GM12878 (cell line): ENCODE measurements around the gene PLEKHO1. TPM values are rescaled to one million over a fixed set of nuclear protein-coding genes. Genes with fewer than 3 reads are reported as not detected.
A peak's percentile ranks its signal among the peaks of the same experiment; 100 is the strongest.

Source experiments
- BACH1 ChIP-seq: fragments of 450-650 bp; IDR thresholded peaks from 2 replicates; pipeline ENCODE4 v1.6.1; 2017; ENCODE audit warnings: mild to moderate bottlenecking, borderline replicate concordance
- BHLHE40 ChIP-seq, 2 experiments: fragments of 450-650 bp in 1 of 2; IDR thresholded peaks; 2 replicates each; pipeline ENCODE4 v1.6.1; 2011 to 2017; ENCODE audit warnings: low read depth in 2 of 2, borderline replicate concordance in 1 of 2, improper control_type of control experiment in 1 of 2, low read length in 1 of 2, mild to moderate bottlenecking in 1 of 2
- EGR1 ChIP-seq, 2 experiments: IDR thresholded peaks; 1 replicate in 1 of 2; 2 replicates in 1 of 2; pipeline ENCODE4 v1.6.1; 2011 to 2012; ENCODE audit warnings: low read depth in 2 of 2, low read length in 2 of 2, borderline replicate concordance in 1 of 2, mild to moderate bottlenecking in 1 of 2, moderate library complexity in 1 of 2
- ETV6 ChIP-seq, 2 experiments: fragments of 450-650 bp in 1 of 2; IDR thresholded peaks in 1 of 2; conservative IDR thresholded peaks in 1 of 2; 2 replicates each; pipeline ENCODE4 v1.6.1; 2014; ENCODE audit warnings: antibody characterized with exemption in 1 of 2, borderline replicate concordance in 1 of 2, low read depth in 1 of 2, mild to moderate bottlenecking in 1 of 2, moderate library complexity in 1 of 2
- HDGF ChIP-seq: fragments of 450-650 bp; IDR thresholded peaks from 2 replicates; pipeline ENCODE4 v1.6.1; 2016; ENCODE audit warnings: antibody characterized with exemption
- IRF5 ChIP-seq: fragments of 450-650 bp; IDR thresholded peaks from 2 replicates; pipeline ENCODE4 v1.6.1; 2017; ENCODE audit warnings: borderline replicate concordance
- LARP7 ChIP-seq: fragments of 450-650 bp; IDR thresholded peaks from 2 replicates; pipeline ENCODE4 v1.6.1; 2017; ENCODE audit warnings: mild to moderate bottlenecking
- MEF2B ChIP-seq: fragments of 450-650 bp; IDR thresholded peaks from 2 replicates; pipeline ENCODE4 v1.6.1; 2018; ENCODE audit warnings: mild to moderate bottlenecking, moderate library complexity; ENCODE audit not compliant: partially characterized antibody, poor library complexity, severe bottlenecking
- MTA2 ChIP-seq: fragments of 450-650 bp; IDR thresholded peaks from 2 replicates; pipeline ENCODE4 v1.6.1; 2016; ENCODE audit warnings: low read depth, mild to moderate bottlenecking, moderate library complexity
- MTA3 ChIP-seq: IDR thresholded peaks from 2 replicates; pipeline ENCODE4 v1.6.1; 2012; ENCODE audit warnings: low read length, inconsistent platforms, borderline replicate concordance
- MYB ChIP-seq: fragments of 150-350 bp; IDR thresholded peaks from 2 replicates; pipeline ENCODE4 v1.6.1; 2014; ENCODE audit warnings: mild to moderate bottlenecking, low read depth, low read length, borderline replicate concordance
- NBN ChIP-seq: fragments of 450-650 bp; IDR thresholded peaks from 2 replicates; pipeline ENCODE4 v1.6.1; 2016
- NFYA ChIP-seq: IDR thresholded peaks from 2 replicates; pipeline ENCODE4 v1.6.1; 2011; ENCODE audit warnings: low read depth, mild to moderate bottlenecking, low read length, improper control_type of control experiment, borderline replicate concordance
- PAX5 ChIP-seq: IDR thresholded peaks from 2 replicates; pipeline ENCODE4 v1.6.1; 2011; ENCODE audit warnings: low read depth, low read length, borderline replicate concordance
- POLR2A ChIP-seq: IDR thresholded peaks from 2 replicates; pipeline ENCODE4 v1.6.1; 2011; ENCODE audit warnings: low read depth, mild to moderate bottlenecking, low read length
- RBBP5 ChIP-seq: fragments of 200-600 bp; sonication (generic); conservative IDR thresholded peaks from 2 replicates; pipeline ENCODE4 v1.6.1; 2016
- RELB ChIP-seq: fragments of 450-650 bp; IDR thresholded peaks from 2 replicates; pipeline ENCODE4 v1.6.1; 2017; ENCODE audit warnings: low read depth, mild to moderate bottlenecking, moderate library complexity
- RUNX3 ChIP-seq: IDR thresholded peaks from 2 replicates; pipeline ENCODE4 v1.6.1; 2012; ENCODE audit warnings: low read length, inconsistent platforms
- SREBF2 ChIP-seq: IDR thresholded peaks from 2 replicates; pipeline ENCODE4 v1.6.1; 2012; ENCODE audit warnings: mild to moderate bottlenecking, low read length
- STAT1 ChIP-seq: fragments of 450-650 bp; conservative IDR thresholded peaks from 2 replicates; pipeline ENCODE4 v1.6.1; 2014; ENCODE audit warnings: antibody characterized with exemption, mild to moderate bottlenecking
- TCF3 ChIP-seq: IDR thresholded peaks from 2 replicates; pipeline ENCODE4 v1.6.1; 2012; ENCODE audit warnings: low read depth, mild to moderate bottlenecking, low read length, borderline replicate concordance; ENCODE audit not compliant: insufficient read depth
- YY1 ChIP-seq: IDR thresholded peaks from 2 replicates; pipeline ENCODE4 v1.6.1; 2011; ENCODE audit warnings: low read depth, mild to moderate bottlenecking, low read length
- ZBTB33 ChIP-seq: fragments of 450-650 bp; IDR thresholded peaks from 2 replicates; pipeline ENCODE4 v1.6.1; 2017; ENCODE audit warnings: mild to moderate bottlenecking
- ZNF384 ChIP-seq: IDR thresholded peaks from 2 replicates; pipeline ENCODE4 v1.6.1; 2012; ENCODE audit warnings: low read depth, mild to moderate bottlenecking, low read length, improper control_type of control experiment, borderline replicate concordance
- polyA plus RNA-seq, 11 experiments: library from polyadenylated mRNA; depleted of rRNA in 4 of 11; unstranded in 6 of 11; stranded (reverse) in 5 of 11; fragments of >200 nt; fragmentation: Nextera tagmentation in 4 of 11; fragmentation: Illumina TruSeq in 1 of 11; extraction: Ambion mirVana in 4 of 11; extraction: Trizol in 1 of 11; gene quantifications; 1 replicate in 1 of 11; 2 replicates in 10 of 11; pipeline versions ENCODE4 v1.2.1 to v1.2.3, GENCODE V29; 2011 to 2016; ENCODE audit warnings: inconsistent platforms in 2 of 11, missing spikeins in 2 of 11, low read depth in 1 of 11
- total RNA-seq, 4 experiments: library from RNA; depleted of rRNA in 3 of 4; stranded (reverse); fragments of >200 nt in 3 of 4; fragmentation: Illumina TruSeq in 1 of 4; extraction: Trizol in 1 of 4; gene quantifications; 2 replicates each; pipeline versions ENCODE4 v1.2.1 to v1.2.3, GENCODE V29; 2013 to 2021

Gene PLEKHO1
- total and polyA plus RNA-seq, 10 of the 15 experiments (the other 5 are each of a cell fraction or from before 2014, with no cell fraction given), result 5.3 to 184 (median 88.8) TPM

- TF ChIP-seq TCF3 (no peak), RELB (no peak), NFYA (no peak), MEF2B (peak; percentile 43), YY1 (peak; percentile 14; the same call in 1 of the 2 replicates), ETV6 (conservative IDR thresholded peaks at IDR 0.05 in 1 of 2, IDR thresholded peaks at IDR 0.05 in 1 of 2; ENCODE audit: borderline replicate concordance in 1 of 2, low read depth in 1 of 2) (no peak), STAT1 (no peak), IRF5 (no peak), POLR2A (peak; percentile 79), MYB (no peak), BHLHE40 (IDR thresholded peaks at IDR 0.05; ENCODE audit: borderline replicate concordance in 1 of 2, low read depth in 2 of 2, low read length in 1 of 2) (peak in 1 of 2 experiments; percentile 38; a peak in 1 of 4 replicates), MTA3 (no peak), RUNX3 (no peak; the same call in none of the 2 replicates), SREBF2 (no peak), LARP7 (peak; percentile 53), ZBTB33 (no peak), PAX5 (no peak), EGR1 (IDR thresholded peaks at IDR 0.05; ENCODE audit: borderline replicate concordance in 1 of 2, low read depth in 2 of 2, low read length in 2 of 2) (peak in 1 of 2 experiments; percentile 84; a peak in 1 of 3 replicates), HDGF (no peak), BACH1 (0 out of 2 replicates have a peak, but pooled peaks have one; percentile 14), RBBP5 (no peak), MTA2 (no peak), ZNF384 (no peak), NBN (no peak)
These were observed at the start of gene PLEKHO1 (continued) for GRCh38 chr1:150149271-150150132.
